GM19438 (cell line): Measurements from ENCODE around the gene NOTCH2.
"Not testable (repeated sequence)": the region's sequence is repeated elsewhere in the genome, so short reads cannot be mapped to it uniquely, and the experiment has no call there.

Source experiments
- ATAC-seq: cut with Tn5 transposase; IDR thresholded peaks from one replicate; pipeline ENCODE4 v1.9.1; 2021; ENCODE audit warnings: low read depth; ENCODE audit not compliant: unreplicated experiment

NOTCH2 gene

GRCh38 chr1:120069920-120070214, 405 bp upstream of the NOTCH2 start:
- not testable (repeated sequence) for ATAC-seq

- ATAC-seq, result not testable (repeated sequence)
These were observed 787 bp downstream of the NOTCH2 start for GRCh38 chr1:120068683-120069066.

GRCh38 chr1:120048208-120048607, 21.3 kb downstream of the NOTCH2 start:
- not testable (repeated sequence) for ATAC-seq

GRCh38 chr1:120041771-120042170, 27.7 kb downstream of the NOTCH2 start:
- ATAC-seq, result not testable (repeated sequence)

- ATAC-seq, result not testable (repeated sequence)
These were observed 37.2 kb downstream of the NOTCH2 start for GRCh38 chr1:120032253-120032652.

GRCh38 chr1:120023791-120024190, 45.7 kb downstream of the NOTCH2 start:
- not testable (repeated sequence) for ATAC-seq

GRCh38 chr1:120014978-120015377, 54.5 kb downstream of the NOTCH2 start:
- ATAC-seq, result not testable (repeated sequence)

- not testable (repeated sequence) for ATAC-seq
These were observed 61.1 kb downstream of the NOTCH2 start for GRCh38 chr1:120008320-120008719.

- not testable (repeated sequence) for ATAC-seq
These were observed 61.6 kb downstream of the NOTCH2 start for GRCh38 chr1:120007850-120008249.

- ATAC-seq, result not testable (repeated sequence)
These were observed 68.4 kb downstream of the NOTCH2 start for GRCh38 chr1:120001035-120001434.

GRCh38 chr1:119996731-119997312, 72.6 kb downstream of the NOTCH2 start:
- ATAC-seq, result not testable (repeated sequence)

GRCh38 chr1:119995975-119996374, 73.5 kb downstream of the NOTCH2 start:
- not testable (repeated sequence) for ATAC-seq

- no peak for ATAC-seq
These were observed 81.0 kb downstream of the NOTCH2 start for GRCh38 chr1:119988306-119989062.

- ATAC-seq, result no peak
These were observed 81.8 kb downstream of the NOTCH2 start for GRCh38 chr1:119987686-119988085.

- no peak for ATAC-seq
These were observed 82.3 kb downstream of the NOTCH2 start for GRCh38 chr1:119987112-119987511.

GRCh38 chr1:119986007-119986497, 83.4 kb downstream of the NOTCH2 start:
- no peak for ATAC-seq

GRCh38 chr1:119984771-119985170, 84.7 kb downstream of the NOTCH2 start:
- no peak for ATAC-seq

- ATAC-seq, result no peak
These were observed 87.3 kb downstream of the NOTCH2 start for GRCh38 chr1:119981986-119982815.

GRCh38 chr1:119981496-119981895, 88.0 kb downstream of the NOTCH2 start:
- no peak for ATAC-seq

GRCh38 chr1:119978018-119978505, 91.4 kb downstream of the NOTCH2 start:
- ATAC-seq, result no peak

- not testable (repeated sequence) for ATAC-seq
These were observed 92.2 kb downstream of the NOTCH2 start for GRCh38 chr1:119977113-119977736.
